GM18508 (cell line): ENCODE results near the gene SLC27A3.

ENCODE experiments used
- ATAC-seq: cut with Tn5 transposase; IDR thresholded peaks from one replicate; pipeline ENCODE4 v1.9.1; 2021; ENCODE audit warnings: moderate number of reproducible peaks; ENCODE audit not compliant: insufficient read depth, unreplicated experiment

Gene SLC27A3, protein sequence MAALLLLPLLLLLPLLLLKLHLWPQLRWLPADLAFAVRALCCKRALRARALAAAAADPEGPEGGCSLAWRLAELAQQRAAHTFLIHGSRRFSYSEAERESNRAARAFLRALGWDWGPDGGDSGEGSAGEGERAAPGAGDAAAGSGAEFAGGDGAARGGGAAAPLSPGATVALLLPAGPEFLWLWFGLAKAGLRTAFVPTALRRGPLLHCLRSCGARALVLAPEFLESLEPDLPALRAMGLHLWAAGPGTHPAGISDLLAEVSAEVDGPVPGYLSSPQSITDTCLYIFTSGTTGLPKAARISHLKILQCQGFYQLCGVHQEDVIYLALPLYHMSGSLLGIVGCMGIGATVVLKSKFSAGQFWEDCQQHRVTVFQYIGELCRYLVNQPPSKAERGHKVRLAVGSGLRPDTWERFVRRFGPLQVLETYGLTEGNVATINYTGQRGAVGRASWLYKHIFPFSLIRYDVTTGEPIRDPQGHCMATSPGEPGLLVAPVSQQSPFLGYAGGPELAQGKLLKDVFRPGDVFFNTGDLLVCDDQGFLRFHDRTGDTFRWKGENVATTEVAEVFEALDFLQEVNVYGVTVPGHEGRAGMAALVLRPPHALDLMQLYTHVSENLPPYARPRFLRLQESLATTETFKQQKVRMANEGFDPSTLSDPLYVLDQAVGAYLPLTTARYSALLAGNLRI

DNA sequence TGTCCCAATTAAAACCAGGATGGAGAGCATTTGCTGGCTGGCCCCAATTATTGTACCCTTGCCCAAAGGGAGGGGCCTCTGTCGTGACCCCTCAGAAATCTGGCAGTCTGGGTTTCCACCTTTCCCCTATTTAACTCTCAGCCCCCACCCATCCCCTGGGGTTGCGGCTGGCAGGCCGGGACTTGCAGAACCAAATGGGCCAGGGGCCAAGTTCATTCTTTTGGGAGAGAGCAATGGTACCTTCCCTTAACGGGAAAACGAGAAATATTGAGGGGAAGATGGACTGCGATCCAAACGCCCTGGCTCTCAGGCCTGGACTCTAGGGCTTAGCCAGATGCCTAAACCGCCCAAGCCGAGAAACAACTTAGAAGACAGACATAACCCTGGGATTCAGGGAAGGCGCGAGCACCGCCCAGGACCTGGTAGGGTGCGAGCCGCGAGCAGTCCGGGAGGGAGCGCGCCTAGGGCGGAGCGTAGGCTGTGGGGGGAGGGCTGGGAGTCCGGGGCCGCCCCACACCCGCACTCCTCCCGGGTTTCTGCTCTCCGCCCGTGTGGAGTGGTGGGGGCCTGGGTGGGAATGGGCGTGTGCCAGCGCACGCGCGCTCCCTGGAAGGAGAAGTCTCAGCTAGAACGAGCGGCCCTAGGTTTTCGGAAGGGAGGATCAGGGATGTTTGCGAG is at the start of gene SLC27A3:
Gene SLC27A3 (plus strand): TSS at position 628 of the 678 bp plus-strand sequence. CDS start 91 bp downstream, outside the sequence.
- ATAC-seq = no peak

DNA sequence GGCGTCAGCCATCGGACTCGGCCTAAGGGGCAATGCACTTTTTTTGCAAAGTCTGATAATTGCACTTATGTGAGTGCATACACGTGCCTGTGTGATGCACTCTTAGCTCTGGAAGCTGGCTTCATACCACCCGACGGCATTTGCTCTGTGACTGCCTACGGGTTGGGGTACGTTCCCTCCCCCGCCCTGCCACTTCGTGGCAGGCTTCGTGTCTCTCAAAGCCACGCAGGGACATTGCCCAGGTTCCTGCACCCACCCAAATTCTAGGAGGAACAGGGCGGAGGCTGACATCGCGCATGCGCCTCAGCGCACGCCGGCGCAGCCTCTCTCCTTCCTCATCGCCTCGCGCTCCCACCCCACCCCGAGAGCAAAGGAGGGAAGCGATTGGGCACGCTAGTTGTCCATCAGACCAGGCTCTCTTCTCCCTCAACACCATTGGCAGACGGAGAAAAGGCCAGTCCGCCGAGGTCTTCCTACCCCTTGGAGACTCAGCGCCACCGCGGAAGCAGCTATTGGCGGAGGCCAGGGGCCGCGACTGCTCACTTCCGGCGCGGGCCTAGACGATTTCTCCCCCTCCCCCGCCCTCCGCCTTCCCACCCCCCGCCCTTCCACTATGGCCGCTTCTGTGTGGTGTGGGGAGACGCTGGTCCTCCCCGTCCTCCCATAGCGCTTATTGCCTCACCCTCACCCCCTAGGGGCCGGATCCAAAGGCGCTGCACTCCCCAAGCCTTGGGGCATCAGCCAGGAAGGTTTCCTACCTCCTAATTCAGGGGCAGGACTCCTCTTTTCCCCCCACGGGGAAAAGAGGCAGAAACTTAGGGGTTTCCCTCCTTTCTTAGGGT is 47.5 kb upstream of the SLC27A3 start, which contains the start of gene INTS3:
Gene INTS3 (plus strand): TSS at position 588 of the 842 bp plus-strand sequence. CDS start 585 bp downstream, outside the sequence.
- ATAC-seq = peak; percentile 85

DNA sequence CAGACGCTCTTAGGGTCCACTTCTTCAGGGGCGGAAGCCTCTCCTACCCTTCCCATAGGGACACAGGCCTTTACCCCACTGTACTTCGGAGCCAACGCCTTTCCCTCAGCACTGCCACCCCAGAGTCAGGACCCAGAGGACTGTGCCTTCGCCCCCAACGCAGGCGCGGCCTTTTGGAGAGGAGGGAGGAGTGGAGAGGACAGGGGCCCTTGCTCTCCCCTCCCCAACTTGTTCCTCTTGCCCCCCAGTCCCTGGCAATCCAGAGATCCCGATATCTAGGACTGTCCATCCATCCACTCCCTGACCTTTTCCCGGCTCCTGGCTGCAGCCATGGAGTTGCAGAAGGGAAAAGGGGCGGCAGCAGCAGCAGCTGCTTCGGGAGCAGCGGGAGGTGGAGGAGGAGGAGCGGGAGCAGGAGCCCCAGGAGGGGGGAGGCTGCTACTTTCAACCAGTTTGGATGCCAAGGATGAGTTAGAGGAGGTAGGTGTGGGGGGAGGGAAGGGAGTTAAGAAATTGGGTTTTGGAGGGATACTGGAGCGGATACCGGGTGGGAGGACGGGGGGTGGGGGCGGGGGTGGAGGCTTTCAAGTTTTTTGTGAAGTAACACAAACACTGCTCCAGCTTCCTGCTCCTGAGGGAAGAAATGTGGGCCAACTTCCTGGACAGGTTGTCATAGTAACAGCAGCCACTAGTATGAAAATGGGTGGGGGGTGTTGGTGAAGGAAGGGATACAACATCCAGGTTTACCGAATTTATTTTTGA is 46.7 kb upstream of the SLC27A3 start:
- ATAC-seq = no peak

DNA sequence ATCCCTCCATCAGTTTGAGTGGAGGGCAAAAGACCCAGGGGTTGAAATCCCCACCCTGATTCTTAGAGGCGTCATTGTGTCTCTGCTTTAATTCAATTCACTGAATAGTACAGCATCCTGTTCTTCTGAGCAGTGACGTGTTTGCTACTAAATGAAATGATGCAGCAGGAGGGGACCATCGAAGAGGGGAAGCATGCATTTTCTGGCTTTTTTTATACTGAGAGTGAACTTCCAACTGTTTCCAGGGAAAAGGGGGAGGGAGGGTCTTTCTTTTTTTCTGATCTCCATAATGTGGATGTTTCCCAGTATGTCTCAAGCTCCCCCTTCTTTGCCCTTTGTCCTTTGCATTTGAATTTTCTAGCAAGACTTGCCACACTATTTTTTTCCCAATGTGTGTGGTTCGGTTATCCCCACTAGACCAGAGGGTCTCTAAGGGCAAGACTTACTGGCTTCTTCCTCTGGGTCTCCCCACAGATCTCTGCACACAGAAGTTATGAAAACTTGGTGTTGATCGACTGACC is 44.7 kb upstream of the SLC27A3 start:
- ATAC-seq = no peak

DNA sequence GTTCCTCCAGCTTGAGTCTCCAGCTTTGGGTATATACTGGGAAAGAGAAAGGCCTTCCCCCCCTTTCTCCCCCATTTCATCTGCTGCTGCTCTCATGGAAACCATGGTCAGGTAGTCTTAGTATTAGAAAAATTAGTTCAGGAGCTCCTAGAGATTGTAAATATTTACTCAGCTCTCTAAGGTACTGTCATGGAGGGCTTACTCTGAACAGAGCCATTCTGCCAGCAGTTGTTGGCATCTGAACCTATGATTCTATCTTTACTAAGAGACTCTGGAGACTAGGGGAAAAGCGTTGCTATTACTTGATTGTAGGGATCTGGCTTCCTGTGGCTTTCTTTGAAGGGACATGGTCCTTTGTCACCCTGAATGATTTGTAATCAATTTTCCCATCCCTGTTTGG is 41.2 kb upstream of the SLC27A3 start:
- ATAC-seq = no peak

DNA sequence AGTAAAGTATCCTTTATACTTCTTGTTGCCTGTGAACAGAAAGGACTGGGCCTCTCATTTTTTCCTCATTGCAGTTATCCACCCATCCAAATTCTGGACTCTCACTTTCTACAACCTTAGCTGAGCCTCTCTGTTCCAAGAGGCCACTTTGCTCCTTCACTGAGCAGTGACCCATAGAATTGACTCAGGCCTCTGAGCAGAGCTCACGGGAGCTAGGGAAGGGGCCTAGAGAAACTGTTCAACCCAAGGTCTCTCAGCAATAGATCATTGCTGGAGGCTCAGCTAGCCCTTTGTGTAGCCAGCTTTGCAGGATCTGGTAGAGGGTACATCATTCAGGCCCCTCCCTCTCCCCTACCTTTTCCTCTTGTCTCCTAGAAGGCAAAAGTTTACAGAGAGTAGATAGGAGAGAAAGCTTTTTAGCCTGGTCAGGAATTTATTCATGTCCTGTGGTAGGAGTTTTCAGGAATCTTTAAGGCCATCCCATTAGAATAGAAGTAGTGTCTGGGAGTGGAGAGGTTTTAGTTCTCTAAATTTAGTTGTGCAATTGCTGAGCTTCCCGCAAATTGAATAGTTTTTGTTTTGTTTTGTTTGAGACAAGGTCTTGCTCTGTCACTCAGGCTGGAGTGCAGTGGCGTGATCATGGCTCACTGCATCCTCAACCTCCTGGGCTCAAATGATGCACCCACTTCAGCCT is 40.7 kb upstream of the SLC27A3 start:
- no peak for ATAC-seq

DNA sequence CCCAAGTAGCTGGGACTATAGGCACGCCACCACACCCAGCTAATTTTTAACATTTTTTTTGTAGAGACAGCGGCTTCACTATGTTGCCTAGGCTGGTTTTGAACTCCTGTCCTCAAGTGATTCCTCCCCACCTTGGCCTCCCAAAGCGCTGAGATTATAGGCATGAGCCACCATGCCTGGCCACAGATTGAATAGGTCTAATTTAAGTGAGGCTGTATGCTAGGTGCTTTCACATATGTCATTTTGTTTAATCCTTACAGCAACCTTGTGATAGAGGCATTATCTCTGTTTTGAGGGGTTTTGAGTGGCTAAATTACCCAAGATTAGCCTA is 40.2 kb upstream of the SLC27A3 start:
- no peak for ATAC-seq

DNA sequence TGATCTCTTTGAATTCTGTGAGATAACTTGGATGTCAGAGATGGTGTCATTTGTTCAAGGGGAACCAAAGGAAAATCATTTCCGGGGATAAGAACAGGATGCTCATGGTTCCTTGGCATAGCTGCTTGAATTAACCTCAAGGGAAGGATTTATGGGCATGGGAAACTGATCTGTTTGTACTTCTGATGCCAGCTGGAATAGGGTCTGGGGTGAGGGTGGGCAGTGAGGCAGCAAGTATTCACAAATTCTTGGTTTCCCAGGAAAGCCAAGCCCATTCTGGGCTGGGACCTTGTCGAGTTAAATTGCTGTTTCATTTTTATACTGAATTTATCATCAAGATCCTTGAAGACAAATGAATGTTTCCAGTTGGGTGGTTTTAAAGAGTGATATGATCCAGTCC is 33.2 kb upstream of the SLC27A3 start:
- ATAC-seq = no peak

DNA sequence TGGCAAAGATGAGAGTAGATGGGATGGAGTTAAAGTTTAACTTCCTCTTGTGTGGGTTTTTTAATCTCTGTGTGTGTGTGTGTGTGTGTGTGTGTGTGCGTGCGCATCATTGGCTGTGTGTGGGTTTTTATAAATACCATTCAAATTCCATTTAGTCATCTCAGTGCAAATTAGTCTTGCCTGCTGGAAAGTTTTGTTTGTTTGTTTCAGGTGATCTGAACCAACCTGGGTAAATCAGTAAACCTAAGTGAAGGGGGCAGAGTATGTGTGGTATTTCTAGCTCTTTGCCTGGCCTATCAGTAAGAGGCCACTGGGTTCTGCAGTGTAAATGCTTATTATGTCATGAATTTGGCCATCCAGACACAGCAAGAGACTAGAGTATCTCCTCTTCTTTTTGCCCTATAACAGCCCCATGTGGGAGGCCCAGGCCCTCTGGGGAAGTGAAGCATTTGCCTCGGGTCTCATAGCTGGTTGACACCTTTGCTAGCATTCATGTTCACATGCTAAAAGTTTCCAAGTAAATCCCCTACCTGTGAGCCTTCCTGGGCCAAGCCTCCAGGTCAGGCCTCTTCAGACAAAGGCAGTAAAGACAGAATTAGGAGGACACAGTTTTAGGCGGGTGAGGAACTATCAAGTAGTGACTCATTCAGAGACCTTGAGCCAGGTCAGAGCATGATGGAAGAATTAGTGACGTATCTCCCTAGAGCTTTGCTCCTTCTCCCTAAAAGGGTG is 32.6 kb upstream of the SLC27A3 start:
- peak; percentile 50 for ATAC-seq

DNA sequence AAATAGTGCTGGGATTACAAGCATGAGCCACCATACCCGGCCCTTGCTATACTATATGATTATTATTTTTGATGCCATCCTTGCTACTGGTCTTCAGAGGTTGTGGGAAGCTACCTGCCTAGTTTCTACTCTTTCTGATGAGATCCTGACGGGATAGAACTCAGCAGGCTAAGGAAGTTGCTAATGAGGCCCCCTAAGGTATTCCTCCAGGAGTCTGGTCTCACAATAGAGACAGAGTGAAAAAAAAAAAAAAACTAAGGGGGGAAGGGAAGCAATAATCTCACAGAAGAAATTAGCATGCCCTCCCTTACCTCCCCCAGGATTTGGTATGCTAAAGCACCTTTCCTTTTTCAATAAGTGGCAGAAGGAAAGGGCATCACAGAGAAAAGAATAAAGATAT is 29.8 kb upstream of the SLC27A3 start:
- ATAC-seq = no peak

DNA sequence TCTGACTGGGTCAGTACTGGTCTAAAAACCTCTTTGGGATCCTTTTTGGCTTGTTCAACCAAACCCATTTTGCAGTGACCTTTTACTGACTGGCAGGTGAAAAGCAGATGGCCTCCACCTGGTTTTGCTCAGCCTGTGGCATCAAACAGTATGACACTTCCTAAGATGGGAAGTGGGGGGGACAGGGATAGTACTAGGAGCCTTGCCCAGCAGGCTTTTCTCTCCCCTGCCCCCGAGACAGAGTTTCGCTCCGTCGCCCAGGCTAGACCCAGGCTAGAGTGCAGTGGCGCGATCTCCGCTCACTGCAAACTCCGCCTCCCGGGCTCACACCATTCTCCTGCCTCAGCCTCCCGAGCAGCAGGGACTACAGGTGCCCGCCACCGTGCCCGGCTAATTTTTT is 29.0 kb upstream of the SLC27A3 start:
- ATAC-seq = no peak

DNA sequence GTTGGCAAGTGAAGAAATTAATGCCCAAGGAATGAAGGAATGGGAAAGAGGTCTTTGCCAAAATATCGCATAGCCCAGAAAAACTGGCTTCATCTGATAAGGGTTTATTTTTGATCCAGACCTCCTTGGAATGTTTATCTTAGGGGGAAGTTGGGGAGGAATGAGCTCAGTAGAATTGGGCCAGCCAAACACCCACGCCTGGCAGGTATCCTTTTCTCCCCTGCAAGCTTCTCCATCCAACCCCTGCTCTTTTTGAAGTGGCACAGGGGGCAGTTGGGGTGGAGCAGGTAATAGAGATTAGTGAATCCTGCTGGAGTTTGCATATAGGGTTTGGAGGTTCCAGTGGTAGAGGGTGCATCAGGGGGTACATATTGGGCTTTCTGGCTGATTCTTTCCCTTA is 26.3 kb upstream of the SLC27A3 start:
- no peak for ATAC-seq

DNA sequence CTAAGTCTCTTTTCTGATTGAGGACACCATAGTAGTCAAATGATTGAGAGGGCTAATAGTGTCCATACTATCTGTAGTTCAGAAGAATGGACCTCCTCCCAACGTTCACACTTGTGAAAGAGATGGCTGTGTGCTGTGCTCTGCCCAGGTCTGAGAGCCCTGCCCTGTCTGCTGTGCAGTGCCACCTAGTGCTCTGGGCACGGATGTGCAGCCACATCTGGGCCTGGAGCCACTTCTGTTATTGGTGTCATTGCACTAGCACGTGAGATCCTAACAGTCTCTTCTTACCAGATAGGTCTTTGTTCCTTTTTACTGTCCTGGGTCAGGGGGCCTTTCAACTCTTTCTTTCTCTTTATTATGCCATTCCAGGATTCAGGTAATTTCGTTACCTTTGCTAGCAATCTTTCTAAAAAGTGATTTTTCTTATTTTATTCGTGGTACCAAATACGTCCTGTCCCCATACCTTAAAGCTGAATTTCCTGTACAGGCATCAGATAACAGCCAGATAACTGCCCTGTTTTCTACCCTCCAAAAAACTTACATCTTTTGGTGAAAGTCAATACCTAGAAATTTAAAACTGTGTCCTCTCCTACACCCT is 25.7 kb upstream of the SLC27A3 start:
- no peak for ATAC-seq

DNA sequence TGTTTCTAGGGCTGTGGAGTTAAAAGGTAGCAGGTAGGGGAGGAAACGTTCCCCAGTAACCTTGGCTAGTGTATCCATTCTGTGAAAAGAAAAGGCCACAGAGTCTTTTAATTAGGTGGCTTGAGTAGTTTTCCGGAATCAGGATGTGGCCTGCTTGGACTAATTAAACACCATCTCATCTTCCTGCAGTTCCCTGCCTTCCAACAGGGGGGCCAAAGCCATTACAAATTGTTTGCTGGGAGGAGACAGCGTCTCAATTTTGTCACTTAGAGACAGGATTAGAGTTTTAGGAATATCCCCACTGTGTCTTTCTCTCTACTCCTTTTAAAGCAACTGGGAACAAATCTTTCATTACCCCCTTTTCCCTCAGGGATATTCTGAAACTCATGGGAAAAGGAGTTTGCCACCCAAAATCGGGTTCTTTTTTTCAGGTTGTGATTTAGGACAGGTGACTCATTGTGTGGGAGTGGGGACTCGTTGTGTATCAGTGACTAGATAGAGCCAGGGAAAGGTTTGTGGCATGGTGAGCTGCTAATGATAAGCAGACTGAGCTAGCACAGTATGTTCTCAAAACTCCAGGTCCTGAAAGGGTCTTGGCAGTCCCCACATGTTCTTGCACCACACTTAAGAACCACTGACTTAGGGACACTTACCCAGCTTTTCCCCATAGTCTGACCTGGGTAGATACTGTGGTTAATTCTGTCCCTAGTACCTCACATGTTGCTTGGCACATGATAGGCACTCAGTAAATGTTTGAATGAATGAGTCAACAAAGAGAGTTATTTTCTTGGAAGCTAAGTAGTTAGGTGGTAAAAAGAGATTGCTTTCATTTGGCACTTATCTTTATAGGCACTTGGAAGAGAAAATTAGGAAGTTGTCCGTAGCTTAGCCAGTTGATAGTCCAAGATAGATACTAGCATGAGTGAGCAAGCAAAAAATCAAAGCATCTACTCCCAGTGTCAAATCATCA is 24.9 kb upstream of the SLC27A3 start:
- ATAC-seq = no peak

DNA sequence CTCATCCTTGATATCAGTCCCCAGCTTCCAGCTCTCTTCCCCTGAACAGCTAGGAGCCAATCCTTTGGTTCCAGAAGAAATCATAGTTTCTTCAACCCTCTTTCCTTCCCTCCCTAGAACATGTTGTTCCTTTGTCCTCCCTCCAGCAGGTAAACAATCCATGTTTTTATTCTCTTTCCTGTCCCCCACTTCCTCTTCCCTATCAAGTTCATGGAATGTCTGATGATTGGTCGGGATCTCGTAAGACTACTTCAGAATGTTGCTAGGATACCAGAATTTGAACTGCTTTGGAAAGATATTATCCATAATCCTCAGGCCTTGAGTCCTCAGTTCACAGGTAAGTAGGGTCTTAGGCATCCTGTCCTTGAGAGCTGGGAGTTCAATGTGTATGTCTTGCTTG is 23.1 kb upstream of the SLC27A3 start:
- no peak for ATAC-seq

DNA sequence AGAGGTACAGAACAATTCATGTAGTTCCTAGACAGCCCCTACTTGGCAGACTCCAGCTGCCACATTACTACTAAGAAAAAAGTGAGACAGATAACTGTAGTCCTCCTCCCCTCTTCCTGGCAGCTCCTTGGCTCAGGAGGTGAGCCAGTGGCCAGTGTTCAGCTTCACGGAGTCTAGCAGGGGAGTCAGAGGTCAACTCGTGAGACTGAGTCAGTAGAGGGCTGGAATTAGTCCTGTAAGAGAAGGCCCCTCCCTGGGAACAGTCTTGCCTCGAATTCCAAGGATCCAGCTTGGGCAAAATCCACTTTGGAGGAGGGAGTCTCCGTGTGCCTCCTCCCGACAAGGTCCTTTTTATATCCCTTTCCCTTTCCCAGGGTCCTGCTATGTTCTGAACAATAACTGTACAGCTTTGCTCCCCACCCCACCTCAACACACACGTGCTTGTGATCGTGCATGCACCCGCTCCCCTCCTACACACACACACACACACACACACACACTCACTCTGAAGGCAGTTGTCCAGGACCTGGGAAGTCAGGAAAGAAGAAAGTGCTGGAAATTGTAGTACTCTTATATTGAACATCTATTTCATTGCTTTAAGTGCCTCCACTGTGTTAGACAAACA is 22.5 kb upstream of the SLC27A3 start:
- no peak for ATAC-seq
